ENCODE data around the gene YIPF4.

DNA sequence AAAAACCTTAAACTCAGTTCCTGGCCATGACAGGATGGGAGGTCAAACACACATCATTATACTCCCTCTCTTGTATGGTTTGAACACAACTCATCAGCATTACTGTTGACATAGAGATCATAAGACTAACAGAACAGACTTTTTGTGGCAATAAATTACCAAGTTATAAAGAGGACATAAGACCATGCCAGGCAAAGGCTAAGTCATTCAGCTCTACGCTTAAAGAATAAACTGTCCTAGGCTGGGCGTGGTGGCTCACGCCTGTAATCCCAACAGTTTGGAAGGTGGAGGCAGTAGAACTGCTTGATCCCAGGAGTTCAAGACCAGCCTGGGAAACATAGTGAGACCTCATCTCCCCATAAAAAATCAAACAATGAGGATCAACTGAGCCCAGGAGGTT is 29.4 kb upstream of the YIPF4 start:
- TF ChIP-seq FOXK2 (IDR thresholded peaks at IDR 0.05) (no peak), SUZ12 (IDR thresholded peaks at IDR 0.05) (no peak), TARDBP (IDR thresholded peaks at IDR 0.05) (no peak), BHLHE40 (IDR thresholded peaks at IDR 0.05; ENCODE audit: borderline replicate concordance) (no peak), HDGF (IDR thresholded peaks at IDR 0.05; ENCODE audit: borderline replicate concordance) (no peak), NFRKB (IDR thresholded peaks at IDR 0.05) (no peak), SP1 (IDR thresholded peaks at IDR 0.05) (no peak)
